ENCODE measurements around the gene RNF144A.
"Not testable (repeated sequence)": the region's sequence is repeated elsewhere in the genome, so short reads cannot be mapped to it uniquely, and the experiment has no call there.

Gene RNF144A

GRCh38 chr2:6917071-6917760 is at the start of gene RNF144A:
Gene RNF144A (plus strand): TSS chr2:6917412. CDS start chr2:6996927, 79,515 bp downstream.
- peak; percentile 66 for DNase-seq

GRCh38 chr2:6872394-6872793 is 44.8 kb upstream of the RNF144A start:
- DNase-seq = no peak

- DNase-seq = no peak
Observed at GRCh38 chr2:6874032-6874431, 43.2 kb upstream of the RNF144A start.

- no peak for DNase-seq
Observed at GRCh38 chr2:6876309-6876708, 40.9 kb upstream of the RNF144A start.

GRCh38 chr2:6877402-6878304 is 39.6 kb upstream of the RNF144A start, which contains the start of gene RSAD2:
Gene RSAD2 (plus strand): TSS chr2:6877777. CDS start chr2:6877801, 24 bp downstream.
- DNase-seq = peak; percentile 23

- DNase-seq = no peak
Observed at GRCh38 chr2:6878549-6878948, 38.7 kb upstream of the RNF144A start.

GRCh38 chr2:6879011-6879410 is 38.2 kb upstream of the RNF144A start:
- no peak for DNase-seq

- DNase-seq = no peak
Observed at GRCh38 chr2:6880200-6880733, 36.9 kb upstream of the RNF144A start.

- DNase-seq = no peak
Observed at GRCh38 chr2:6881046-6881445, 36.2 kb upstream of the RNF144A start.

- no peak for DNase-seq
Observed at GRCh38 chr2:6881516-6881915, 35.7 kb upstream of the RNF144A start.

GRCh38 chr2:6883448-6884122 is 33.6 kb upstream of the RNF144A start:
- DNase-seq = no peak

GRCh38 chr2:6885551-6885950 is 31.7 kb upstream of the RNF144A start:
- no peak for DNase-seq

- no peak for DNase-seq
Observed at GRCh38 chr2:6885968-6886367, 31.2 kb upstream of the RNF144A start.

GRCh38 chr2:6887751-6888192 is 29.4 kb upstream of the RNF144A start:
- no peak for DNase-seq

- DNase-seq = no peak
Observed at GRCh38 chr2:6888724-6889123, 28.5 kb upstream of the RNF144A start.

GRCh38 chr2:6893876-6894482 is 23.2 kb upstream of the RNF144A start:
- no peak for DNase-seq

GRCh38 chr2:6896930-6897759 is 20.1 kb upstream of the RNF144A start:
- no peak for DNase-seq

- not testable (repeated sequence) for DNase-seq
Observed at GRCh38 chr2:6902581-6902980, 14.6 kb upstream of the RNF144A start.

- DNase-seq = no peak
Observed at GRCh38 chr2:6905668-6906067, 11.5 kb upstream of the RNF144A start.

GRCh38 chr2:6906165-6906741 is 11.0 kb upstream of the RNF144A start:
- DNase-seq = no peak

GRCh38 chr2:6908291-6908690 is 8.9 kb upstream of the RNF144A start:
- DNase-seq = no peak

Measured in CD4-positive, alpha-beta T cell treated with Interferon gamma for 1 hour (primary cell).